Rectal smooth muscle tissue (tissue), 1 donor: ENCODE data around the gene LRRC49.

Source experiments
- H3K27ac ChIP-seq: one replicate; pipeline ENCODE4 v1.7.0; 2013; ENCODE audit warnings: low read depth, low read length, inconsistent platforms
- H3K27me3 ChIP-seq: one replicate; pipeline ENCODE4 v1.7.0; 2013; ENCODE audit warnings: low read length; ENCODE audit not compliant: control insufficient read depth, insufficient read depth
- H3K36me3 ChIP-seq: one replicate; pipeline ENCODE4 v1.7.0; 2013; ENCODE audit warnings: low read length; ENCODE audit not compliant: control insufficient read depth, insufficient read depth
- H3K4me1 ChIP-seq: one replicate; pipeline ENCODE4 v1.7.0; 2013; ENCODE audit warnings: low read length; ENCODE audit not compliant: control insufficient read depth, insufficient read depth
- H3K4me3 ChIP-seq: one replicate; pipeline ENCODE4 v1.7.0; 2013; ENCODE audit warnings: low read length
- H3K9ac ChIP-seq: one replicate; pipeline ENCODE4 v1.7.0; 2013; ENCODE audit warnings: low read length

LRRC49 gene

GRCh38 chr15:71055461-71055860 lies 162.8 kb downstream of the LRRC49 start:
- Histone ChIP-seq H3K4me1 (no peaks in the 10 kb centered on the region), H3K27me3 (no peaks in the 10 kb centered on the region), H3K4me3 (no peak overlapping the region), H3K36me3 (no peaks in the 10 kb centered on the region), H3K9ac (no peak overlapping the region), H3K27ac (no peak overlapping the region)

GRCh38 chr15:71056111-71056510 lies 163.5 kb downstream of the LRRC49 start:
- Histone ChIP-seq H3K4me3 (no peak overlapping the region), H3K27ac (no peak overlapping the region), H3K27me3 (no peaks in the 10 kb centered on the region), H3K4me1 (no peaks in the 10 kb centered on the region), H3K9ac (no peak overlapping the region), H3K36me3 (no peaks in the 10 kb centered on the region)

GRCh38 chr15:71057143-71057542 lies 164.5 kb downstream of the LRRC49 start:
- no peak overlapping the region for H3K27ac ChIP-seq
- no peaks in the 10 kb centered on the region for H3K36me3 ChIP-seq
- H3K27me3 ChIP-seq, result no peaks in the 10 kb centered on the region
- H3K9ac ChIP-seq, result no peak overlapping the region
- no peaks in the 10 kb centered on the region for H3K4me1 ChIP-seq
- H3K4me3 ChIP-seq, result no peak overlapping the region

- H3K9ac ChIP-seq, result no peak overlapping the region
- no peaks in the 10 kb centered on the region for H3K27me3 ChIP-seq
- H3K4me3 ChIP-seq, result no peak overlapping the region
- no peak overlapping the region for H3K27ac ChIP-seq
- no peaks in the 10 kb centered on the region for H3K4me1 ChIP-seq
- H3K36me3 ChIP-seq, result no peaks in the 10 kb centered on the region
These were observed 165.0 kb downstream of the LRRC49 start for GRCh38 chr15:71057581-71057980.

GRCh38 chr15:71060983-71061382 lies 168.4 kb downstream of the LRRC49 start:
- Histone ChIP-seq H3K27me3 (no peaks in the 10 kb centered on the region), H3K4me3 (no peak overlapping the region), H3K9ac (no peak overlapping the region), H3K36me3 (no peaks in the 10 kb centered on the region), H3K4me1 (no peaks in the 10 kb centered on the region), H3K27ac (no peak overlapping the region)

- no peaks in the 10 kb centered on the region for H3K27me3 ChIP-seq
- no peak overlapping the region for H3K27ac ChIP-seq
- no peaks in the 10 kb centered on the region for H3K4me1 ChIP-seq
These were observed 174.4 kb downstream of the LRRC49 start for GRCh38 chr15:71066983-71067382.

GRCh38 chr15:71069693-71070092 lies 177.1 kb downstream of the LRRC49 start:
- H3K27ac ChIP-seq, result no peak overlapping the region
- no peak overlapping the region for H3K9ac ChIP-seq
- no peaks in the 10 kb centered on the region for H3K4me1 ChIP-seq
- no peak overlapping the region for H3K4me3 ChIP-seq
- H3K27me3 ChIP-seq, result no peaks in the 10 kb centered on the region
- no peaks in the 10 kb centered on the region for H3K36me3 ChIP-seq

More at GRCh38 chr15:71066983-71067382, 174.4 kb downstream of the LRRC49 start:
- H3K36me3 ChIP-seq, result no peaks in the 10 kb centered on the region
- no peak overlapping the region for H3K9ac ChIP-seq
- no peak overlapping the region for H3K4me3 ChIP-seq

GRCh38 chr15:71071529-71071928 lies 178.9 kb downstream of the LRRC49 start:
- Histone ChIP-seq H3K4me3 (no peak overlapping the region), H3K36me3 (no peaks in the 10 kb centered on the region), H3K9ac (no peak overlapping the region), H3K27me3 (no peaks in the 10 kb centered on the region), H3K27ac (no peak overlapping the region), H3K4me1 (no peaks in the 10 kb centered on the region)

- Histone ChIP-seq H3K4me1 (no peaks in the 10 kb centered on the region), H3K4me3 (no peak overlapping the region), H3K36me3 (no peaks in the 10 kb centered on the region), H3K27me3 (no peaks in the 10 kb centered on the region), H3K9ac (no peak overlapping the region), H3K27ac (no peak overlapping the region)
These were observed 179.8 kb downstream of the LRRC49 start for GRCh38 chr15:71072423-71072822.

- Histone ChIP-seq H3K9ac (no peak overlapping the region), H3K4me1 (no peaks in the 10 kb centered on the region), H3K36me3 (no peaks in the 10 kb centered on the region), H3K4me3 (no peak overlapping the region), H3K27ac (no peak overlapping the region), H3K27me3 (no peaks in the 10 kb centered on the region)
These were observed 186.0 kb downstream of the LRRC49 start for GRCh38 chr15:71078506-71079207.

- Histone ChIP-seq H3K27me3 (no peaks in the 10 kb centered on the region), H3K36me3 (no peaks in the 10 kb centered on the region), H3K4me3 (no peak overlapping the region), H3K4me1 (no peaks in the 10 kb centered on the region), H3K9ac (no peak overlapping the region), H3K27ac (no peak overlapping the region)
These were observed 186.8 kb downstream of the LRRC49 start for GRCh38 chr15:71079208-71080044.

GRCh38 chr15:71080166-71080565 lies 187.5 kb downstream of the LRRC49 start:
- no peak overlapping the region for H3K4me3 ChIP-seq
- H3K9ac ChIP-seq, result no peak overlapping the region
- H3K36me3 ChIP-seq, result no peaks in the 10 kb centered on the region
- H3K27me3 ChIP-seq, result no peaks in the 10 kb centered on the region
- H3K27ac ChIP-seq, result no peak overlapping the region
- no peaks in the 10 kb centered on the region for H3K4me1 ChIP-seq

GRCh38 chr15:71080705-71081104 lies 188.1 kb downstream of the LRRC49 start:
- no peak overlapping the region for H3K27ac ChIP-seq
- no peaks in the 10 kb centered on the region for H3K27me3 ChIP-seq
- no peak overlapping the region for H3K9ac ChIP-seq
- H3K4me3 ChIP-seq, result no peak overlapping the region
- H3K4me1 ChIP-seq, result no peaks in the 10 kb centered on the region
- H3K36me3 ChIP-seq, result no peaks in the 10 kb centered on the region
